ENCODE data around the gene ANGPT4. TPM values are rescaled to one million over a fixed set of nuclear protein-coding genes. Genes with fewer than 3 reads are reported as not detected.

ANGPT4 gene
- total and polyA plus RNA-seq, 2 of the 13 experiments (the other 11 are each of a cell fraction or from before 2014, with no cell fraction given) = not detected

- 13% methylated on average over 3 of the region's 3 CpGs for WGBS (ENCODE audit: low lambda C conversion rate)
- ATAC-seq = no peak
These were observed 95.7 kb downstream of the ANGPT4 start for GRCh38 chr20:820323-820953.

More at GRCh38 chr20:820323-820953, 95.7 kb downstream of the ANGPT4 start:
- TF ChIP-seq ZNF616 (CRISPR knock-in tag; IDR thresholded peaks at IDR 0.05; ENCODE audit: low read depth) (no peak), SSRP1 (CRISPR knock-in tag; IDR thresholded peaks at IDR 0.05) (no peak), ZBTB21 (CRISPR knock-in tag; IDR thresholded peaks at IDR 0.05) (no peak), POLR2AphosphoS5 (IDR thresholded peaks at IDR 0.05; ENCODE audit: low read depth, low read length) (no peak), PAX8 (CRISPR knock-in tag; IDR thresholded peaks at IDR 0.05; ENCODE audit: borderline replicate concordance) (no peak), SETDB1 (CRISPR knock-in tag; IDR thresholded peaks at IDR 0.05; ENCODE audit: borderline replicate concordance) (no peak), ZNF547 (CRISPR knock-in tag; IDR thresholded peaks at IDR 0.05) (no peak), ATF5 (CRISPR knock-in tag; IDR thresholded peaks at IDR 0.05; ENCODE audit: low read depth) (no peak), ELF4 (CRISPR knock-in tag; IDR thresholded peaks at IDR 0.05; ENCODE audit: borderline replicate concordance) (no peak)
- POLR2A ChIA-PET = no interaction called here
- intact Hi-C loops (cut with micrococcal nuclease; ENCODE audit: unreplicated experiment) (no loop called here), in situ Hi-C loops (cut with HindIII; ENCODE audit: extremely low pct_ligation_motif_present, low pct_unique_long_range_greater_than_20kb) (no loop called here)
- Histone ChIP-seq H3K9ac (ENCODE audit: insufficient read depth, low read depth, low read length) (no peak overlapping the region), H3K36me3 (replicated peaks in 1 of 2; ENCODE audit: control insufficient read depth in 1 of 2, insufficient read depth in 2 of 2, low read length in 2 of 2) (no peaks in the 10 kb centered on the region), H3K4me3 (replicated peaks in 1 of 3; ENCODE audit: insufficient read depth in 1 of 3, low read depth in 2 of 3, low read length in 3 of 3) (no peak overlapping the region), H3K4me1 (ENCODE audit: insufficient read depth, low read length) (no peaks in the 10 kb centered on the region), H3K27me3 (ENCODE audit: control insufficient read depth in 1 of 2, insufficient read depth in 2 of 2, low read length in 2 of 2) (no peaks in the 10 kb centered on the region; a peak in 1 of 5 replicates), H3K79me2 (ENCODE audit: insufficient read depth, low read length) (no peaks in the 10 kb centered on the region), H3K4me2 (ENCODE audit: low read depth, low read length) (no peak overlapping the region), H4K20me1 (ENCODE audit: insufficient read depth, low read length) (peaks cover 3% of the 10 kb centered on the region; the same call in 1 of the 2 replicates), H2AFZ (ENCODE audit: low read length) (no peak overlapping the region), H3K9me3 (ENCODE audit: low read length) (no peaks in the 10 kb centered on the region), H3K27ac (ENCODE audit: extremely low read length, insufficient read depth, low read length) (no peak overlapping the region)
- FAIRE-seq (no peak), DNase-seq (ENCODE audit: low spot score) (no peak)
- CTCF ChIA-PET (ENCODE audit: low intra/inter-chr PET ratio, low total read pairs) = interaction anchor here (10.9 kb wide), 1 partner anchor 136 kb away, joined by 185 read pairs; no protein-coding TSS in a partner anchor
- BruUV-seq (replicated peaks) = no TSS peak

Other genes with a start within 250 kb of the ANGPT4 start
- gene SCRT2, start 240.5 kb downstream of the ANGPT4 start, total RNA-seq (2016; rRNA removed; fragmentation: Illumina TruSeq; extraction: Trizol) = not detected in 2 replicates
- not detected in 2 replicates for gene SCRT2, start 240.5 kb downstream of the ANGPT4 start, polyA plus RNA-seq (2011; rRNA removed)
- not detected in 2 replicates for gene SLC52A3, start 147.8 kb downstream of the ANGPT4 start, total RNA-seq (2016; rRNA removed; fragmentation: Illumina TruSeq; extraction: Trizol)
- gene SLC52A3, start 147.8 kb downstream of the ANGPT4 start, polyA plus RNA-seq (2011; rRNA removed) = 0.03 TPM in 1 of 2 replicates, not detected in the other
- gene FAM110A, start 82.6 kb downstream of the ANGPT4 start, total RNA-seq (2016; rRNA removed; fragmentation: Illumina TruSeq; extraction: Trizol) = 1.7 and 1.9 TPM in 2 replicates
- 1.9 and 2.0 TPM in 2 replicates for gene FAM110A, start 82.6 kb downstream of the ANGPT4 start, polyA plus RNA-seq (2011; rRNA removed)
- gene RSPO4, start 86.0 kb upstream of the ANGPT4 start, total RNA-seq (2016; rRNA removed; fragmentation: Illumina TruSeq; extraction: Trizol) = not detected in 2 replicates
- gene RSPO4, start 86.0 kb upstream of the ANGPT4 start, polyA plus RNA-seq (2011; rRNA removed) = not detected in 2 replicates
- 86.0 and 113 TPM in 2 replicates for gene PSMF1, start 202.3 kb upstream of the ANGPT4 start, total RNA-seq (2016; rRNA removed; fragmentation: Illumina TruSeq; extraction: Trizol)
- gene PSMF1, start 202.3 kb upstream of the ANGPT4 start, polyA plus RNA-seq (2011; rRNA removed) = 82.5 and 90.6 TPM in 2 replicates